HG03457 (cell line): ENCODE data around the gene DTNB.
"Not testable (repeated sequence)": the region's sequence is repeated elsewhere in the genome, so short reads cannot be mapped to it uniquely, and the experiment has no call there.

Source experiments
- ATAC-seq: cut with Tn5 transposase; IDR thresholded peaks from one replicate; pipeline ENCODE4 v1.9.1; 2021; ENCODE audit warnings: moderate number of reproducible peaks; ENCODE audit not compliant: unreplicated experiment

The DTNB gene

DNA sequence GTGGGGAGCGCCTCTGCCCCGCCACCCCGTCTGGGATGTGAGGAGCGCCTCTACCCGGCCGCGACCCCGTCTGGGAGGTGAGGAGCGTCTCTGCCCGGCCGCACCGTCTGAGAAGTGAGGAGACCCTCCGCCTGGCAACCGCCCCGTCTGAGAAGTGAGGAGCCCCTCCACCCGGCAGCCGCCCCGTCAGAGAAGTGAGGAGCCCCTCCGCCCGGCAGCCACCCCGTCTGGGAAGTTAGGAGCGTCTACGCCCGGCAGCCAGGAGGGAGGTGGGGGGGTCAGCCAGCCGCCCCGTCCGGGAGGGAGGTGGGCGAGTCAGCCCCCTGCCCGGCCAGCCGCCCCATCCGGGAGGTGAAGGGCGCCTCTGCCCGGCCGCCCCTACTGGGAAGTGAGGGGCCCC is 39.6 kb downstream of the DTNB start:
- ATAC-seq = not testable (repeated sequence)

DNA sequence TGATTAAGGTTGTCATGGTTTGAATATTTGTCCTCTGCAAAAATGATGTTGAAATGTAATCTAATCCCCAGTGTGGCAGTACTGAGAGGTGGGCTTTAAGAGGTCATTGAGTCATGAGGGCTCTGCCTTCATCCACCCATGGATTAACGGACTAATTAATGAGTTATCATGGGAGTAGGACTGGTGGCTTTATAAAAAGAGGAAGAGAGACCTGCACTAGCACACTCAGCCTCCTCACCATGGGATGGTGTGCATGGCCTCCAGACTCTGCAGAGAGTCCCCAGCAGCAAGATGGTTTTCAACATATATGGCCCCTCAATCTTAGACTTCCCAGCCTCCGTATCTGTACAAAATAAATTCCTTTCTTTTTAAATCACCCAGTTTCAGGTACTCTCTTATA is 41.0 kb downstream of the DTNB start:
- no peak for ATAC-seq

DNA sequence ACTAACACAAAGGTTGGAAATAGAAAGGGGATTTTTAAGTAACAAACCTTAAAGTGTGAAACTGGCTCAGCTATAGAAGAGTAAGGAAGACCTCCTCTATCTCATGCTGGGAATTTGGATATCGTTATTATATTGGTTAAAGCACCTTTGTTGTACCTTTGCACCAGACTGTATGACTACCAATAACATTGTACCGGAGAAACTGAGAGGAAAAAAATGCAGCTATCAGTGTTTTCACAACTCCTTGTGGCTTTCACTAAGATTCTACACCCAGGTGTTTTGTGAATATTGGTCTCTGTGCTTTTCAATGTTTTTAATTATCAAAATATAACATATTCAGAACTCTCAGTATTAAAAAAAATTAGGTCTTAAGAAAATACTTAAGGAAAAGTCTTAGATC is 48.7 kb downstream of the DTNB start:
- no peak for ATAC-seq

DNA sequence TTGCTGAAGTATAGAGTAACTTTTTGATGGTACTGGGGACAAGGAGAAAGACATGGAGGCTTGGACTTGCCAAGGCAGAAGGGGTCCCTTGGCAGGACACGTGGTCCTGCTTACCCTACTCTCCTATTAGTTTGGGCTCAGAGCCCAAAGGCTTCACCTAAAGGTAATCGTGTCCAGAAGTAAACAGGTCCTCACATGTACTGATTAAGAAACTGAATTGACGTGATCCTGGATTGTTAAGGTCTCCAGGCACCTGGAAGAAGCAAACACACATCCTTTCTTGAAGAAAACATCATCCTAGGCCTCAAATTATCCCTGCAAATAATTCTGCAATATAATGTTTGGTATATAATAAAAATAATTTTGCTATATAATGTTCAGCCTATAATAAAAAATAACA is 50.0 kb downstream of the DTNB start:
- no peak for ATAC-seq

DNA sequence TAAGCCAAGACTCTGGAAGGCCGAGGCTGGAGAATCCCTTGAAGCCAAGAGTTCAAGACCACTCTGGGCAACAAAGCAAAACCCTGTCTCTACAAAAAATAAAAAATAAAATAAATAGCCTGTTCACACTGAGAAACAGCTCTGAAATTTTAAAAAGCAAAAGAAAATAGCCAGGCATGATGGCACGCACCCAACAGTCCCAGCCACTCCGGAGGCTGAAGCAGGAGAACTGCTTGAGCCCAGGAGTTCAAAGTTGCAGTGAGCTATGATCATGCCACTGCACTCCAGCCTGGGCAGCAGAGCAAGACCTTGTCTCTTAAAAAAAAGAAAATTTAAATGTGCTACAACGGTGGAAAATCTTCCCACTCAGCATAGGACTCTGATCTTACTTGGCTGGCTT is 52.7 kb downstream of the DTNB start:
- ATAC-seq = no peak

DNA sequence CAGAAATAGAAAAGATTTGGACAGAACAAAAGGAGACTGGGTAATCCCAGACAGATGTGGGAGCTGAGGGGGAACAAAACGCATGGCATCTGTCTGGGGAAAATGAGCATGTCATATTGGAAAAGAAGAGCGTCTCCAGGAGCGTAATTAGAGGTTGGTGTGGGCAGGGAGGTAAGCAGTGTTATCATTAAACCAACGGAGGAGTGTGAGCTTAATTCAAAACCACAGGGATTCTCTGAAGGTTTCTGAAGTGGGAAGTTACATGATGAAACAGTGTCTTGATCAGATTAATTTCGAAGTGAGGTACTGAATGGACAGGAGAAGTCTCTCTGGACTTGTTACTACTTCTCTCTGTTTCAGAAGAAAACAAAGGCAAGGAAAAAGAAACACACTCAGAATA is 53.3 kb downstream of the DTNB start:
- ATAC-seq = no peak

DNA sequence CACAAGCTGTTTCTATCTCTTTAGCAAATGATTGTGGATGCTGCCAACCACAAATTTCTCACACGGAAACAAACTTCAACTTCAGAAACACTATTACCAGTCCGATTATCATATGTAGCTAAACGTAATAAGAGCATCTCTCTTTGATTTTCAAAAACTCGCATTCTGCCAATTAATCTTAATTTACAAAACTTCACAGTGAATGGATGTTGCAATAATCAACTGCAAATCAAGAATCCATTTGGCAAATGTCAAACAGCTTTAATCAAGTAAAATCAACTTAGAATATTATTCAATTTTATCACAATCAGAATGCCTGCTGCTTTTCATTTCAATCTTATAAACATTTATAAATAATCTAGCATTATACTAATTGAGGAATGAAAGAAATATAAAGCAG is 54.2 kb downstream of the DTNB start:
- ATAC-seq = no peak

DNA sequence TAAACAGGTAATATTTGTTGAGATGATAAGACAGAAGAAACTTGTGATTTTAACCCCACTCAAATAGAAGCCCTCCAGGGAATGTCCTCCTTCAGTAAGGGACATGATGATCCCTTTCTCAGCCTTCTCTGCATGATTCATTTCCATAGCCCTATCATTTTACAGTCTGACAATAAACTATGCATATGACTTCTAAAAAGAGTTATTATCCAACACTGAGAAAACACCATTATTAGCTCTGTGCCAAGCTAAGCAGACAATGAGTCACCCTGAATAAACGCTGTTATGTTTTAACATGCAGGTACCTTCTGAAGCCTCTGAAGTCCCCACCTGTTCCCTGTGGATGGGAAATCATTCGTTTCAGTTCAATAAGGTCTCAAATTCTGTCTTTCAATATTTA is 54.7 kb downstream of the DTNB start:
- no peak for ATAC-seq

DNA sequence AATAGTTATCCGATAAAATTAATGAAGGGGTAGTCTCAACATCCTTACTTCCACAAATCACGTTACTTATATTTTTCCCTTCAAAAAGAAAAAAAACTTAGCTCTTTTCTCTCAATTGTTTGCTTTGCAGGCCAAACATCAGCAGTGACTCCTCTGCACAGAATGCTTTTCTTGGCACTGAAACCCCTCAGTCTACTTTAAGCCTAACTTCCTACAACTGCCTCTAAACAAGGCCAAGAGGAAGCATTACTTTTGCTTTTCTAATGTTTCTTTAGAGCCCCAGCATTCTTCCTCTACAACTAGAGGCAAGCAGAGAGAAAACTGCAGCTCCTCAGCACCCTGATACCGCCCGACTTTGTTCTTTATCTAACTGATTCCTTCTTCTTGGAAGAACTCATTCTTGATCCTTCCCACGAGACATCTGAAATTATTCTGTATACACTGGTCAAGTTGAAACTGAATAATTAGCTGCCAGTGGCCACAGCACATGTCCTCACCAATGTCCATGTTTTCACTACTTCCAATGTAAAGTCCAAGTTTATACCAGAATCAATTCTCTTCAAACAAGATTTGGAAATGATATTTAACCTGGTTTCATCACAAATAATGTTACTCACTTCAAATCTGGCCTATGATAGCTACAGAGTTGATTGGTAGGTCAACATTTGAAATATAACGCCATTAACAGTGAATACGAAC is 55.3 kb downstream of the DTNB start:
- ATAC-seq = no peak

DNA sequence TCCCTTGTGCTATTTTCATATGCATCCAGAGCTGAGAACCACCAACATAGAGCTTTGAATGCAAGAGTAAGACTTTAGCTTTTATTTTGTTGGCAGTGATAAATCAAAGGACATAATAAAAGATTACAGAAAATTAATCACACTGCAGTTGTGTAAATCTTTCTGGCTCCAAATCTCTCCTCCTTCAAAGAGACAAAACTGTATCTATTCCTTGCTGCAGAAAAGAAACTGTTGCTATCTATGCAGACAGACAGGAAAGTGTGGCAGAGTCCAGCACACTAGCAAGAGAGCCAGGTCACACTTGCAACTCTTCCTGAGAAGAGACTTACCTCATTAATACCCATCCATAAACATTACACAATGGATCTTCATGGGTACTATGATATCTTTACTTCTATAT is 57.5 kb downstream of the DTNB start:
- ATAC-seq = no peak

DNA sequence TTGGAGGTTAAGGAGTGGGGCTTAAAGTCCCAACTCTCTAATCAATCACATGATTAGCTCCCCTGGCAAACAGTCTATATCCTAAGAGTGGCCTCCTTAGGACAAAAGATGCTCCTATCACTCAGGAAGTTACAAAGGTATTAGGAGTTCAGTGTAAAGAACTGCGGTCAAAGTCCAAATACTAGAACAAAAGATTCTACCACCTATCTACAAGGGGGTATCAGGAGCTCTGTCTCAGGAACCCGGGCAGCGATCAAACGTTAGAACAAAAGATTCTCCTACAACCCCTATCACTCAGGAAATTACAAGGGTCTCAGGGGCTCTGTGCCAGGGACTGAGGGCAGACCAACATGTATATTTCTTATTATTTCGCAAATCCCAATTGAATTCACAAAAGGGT is 58.0 kb downstream of the DTNB start:
- ATAC-seq = no peak

DNA sequence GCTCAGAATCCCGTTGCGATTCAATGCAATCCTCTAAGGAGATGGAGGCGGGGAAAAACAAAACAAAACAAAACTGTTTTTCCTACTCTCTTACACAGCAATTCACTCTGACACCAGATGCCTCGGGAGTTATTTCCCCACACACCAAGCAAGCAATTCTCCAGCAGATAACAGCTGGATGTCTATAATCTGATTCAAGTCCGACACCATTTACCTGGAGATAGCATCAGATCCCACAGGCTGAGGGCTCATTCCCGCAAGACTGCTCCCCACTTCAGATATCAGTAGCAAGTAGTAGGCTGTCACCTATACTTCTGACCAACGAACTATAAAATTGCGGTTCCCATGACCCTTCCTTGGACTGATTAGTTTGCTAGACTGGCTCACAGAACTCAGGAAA is 58.7 kb downstream of the DTNB start:
- no peak for ATAC-seq

DNA sequence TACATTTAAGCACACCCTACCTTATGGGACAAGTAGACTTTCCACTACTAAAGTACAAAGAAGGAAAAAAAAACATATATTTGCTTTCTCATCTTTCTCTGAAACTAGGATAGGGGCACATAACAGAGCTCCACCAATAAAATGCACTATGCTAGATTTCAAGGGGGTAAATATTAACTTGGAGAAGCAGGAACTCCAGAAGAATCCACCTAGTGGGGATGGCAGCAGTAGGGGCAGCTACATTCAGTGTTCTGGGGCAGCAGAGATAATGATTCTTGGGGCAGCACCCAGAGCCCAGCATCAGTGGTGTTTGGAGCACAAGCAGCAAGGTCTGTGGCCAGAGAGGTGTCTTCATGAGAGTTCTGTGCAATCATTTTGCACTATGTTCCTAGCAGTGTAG is 64.7 kb downstream of the DTNB start:
- ATAC-seq = no peak

DNA sequence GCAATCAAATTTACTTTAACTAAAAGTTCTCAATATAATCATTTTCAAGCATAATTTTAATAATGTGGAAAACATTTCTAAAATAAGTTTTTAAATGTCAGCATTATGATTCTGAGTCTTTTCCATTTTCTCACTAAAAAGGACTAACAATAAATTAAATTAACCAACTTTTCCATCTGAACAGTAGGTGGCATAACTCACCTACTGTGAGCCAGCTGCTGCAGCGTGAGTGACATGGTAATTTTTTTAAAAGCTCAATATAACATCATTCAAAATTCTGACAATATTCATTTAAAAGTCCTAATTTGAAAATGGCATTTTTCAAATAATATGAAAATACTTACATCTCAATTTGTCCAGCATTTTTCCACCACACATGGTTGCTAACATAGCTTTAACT is 66.5 kb downstream of the DTNB start:
- ATAC-seq = no peak

DNA sequence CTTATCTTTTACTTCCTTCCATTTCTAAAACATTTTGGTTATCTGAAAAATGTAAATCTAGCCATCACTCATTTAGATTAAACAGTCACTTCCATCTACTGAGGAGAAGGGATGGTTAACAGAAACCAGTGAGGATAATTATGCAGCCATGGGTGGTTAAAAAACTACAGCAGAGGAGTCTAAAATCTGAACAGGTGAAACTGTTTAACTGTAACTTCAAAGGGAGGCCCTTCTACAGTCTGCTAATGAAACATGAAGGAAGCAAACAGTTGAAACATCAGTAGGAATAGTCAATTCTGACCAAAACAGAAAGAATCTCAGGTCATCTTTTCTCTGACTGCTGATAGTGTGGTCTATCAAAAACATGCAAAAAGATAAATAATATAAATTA is 71.0 kb downstream of the DTNB start:
- no peak for ATAC-seq

DNA sequence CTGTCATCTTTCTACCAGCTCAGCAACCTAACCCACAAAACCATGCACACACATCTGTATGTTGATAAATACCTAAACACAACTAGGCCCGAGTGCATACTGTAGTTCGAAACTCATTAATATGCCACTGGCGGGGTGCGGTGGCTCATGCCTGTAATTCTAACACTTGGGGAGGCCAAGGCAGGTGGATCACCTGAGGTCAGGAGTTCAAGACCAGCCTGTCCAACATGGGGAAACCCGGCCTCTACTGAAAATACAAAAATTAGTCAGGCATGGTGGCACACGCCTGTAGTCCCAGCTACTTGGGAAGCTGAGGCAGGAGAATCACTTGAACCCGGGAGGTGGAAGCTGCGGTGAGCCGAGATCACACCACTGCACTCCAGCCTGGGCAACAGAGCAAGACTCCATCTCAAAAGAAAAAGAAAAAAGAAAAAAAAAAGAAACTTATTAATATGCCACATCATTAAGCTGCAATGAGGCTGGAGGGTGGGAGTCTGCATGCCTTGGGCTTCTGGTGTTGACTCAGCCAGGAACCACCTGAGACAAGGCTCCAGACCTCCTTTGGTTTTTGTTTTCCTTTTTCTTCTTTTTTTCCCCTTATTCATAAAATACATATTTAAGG is 71.6 kb downstream of the DTNB start:
- ATAC-seq = not testable (repeated sequence)

DNA sequence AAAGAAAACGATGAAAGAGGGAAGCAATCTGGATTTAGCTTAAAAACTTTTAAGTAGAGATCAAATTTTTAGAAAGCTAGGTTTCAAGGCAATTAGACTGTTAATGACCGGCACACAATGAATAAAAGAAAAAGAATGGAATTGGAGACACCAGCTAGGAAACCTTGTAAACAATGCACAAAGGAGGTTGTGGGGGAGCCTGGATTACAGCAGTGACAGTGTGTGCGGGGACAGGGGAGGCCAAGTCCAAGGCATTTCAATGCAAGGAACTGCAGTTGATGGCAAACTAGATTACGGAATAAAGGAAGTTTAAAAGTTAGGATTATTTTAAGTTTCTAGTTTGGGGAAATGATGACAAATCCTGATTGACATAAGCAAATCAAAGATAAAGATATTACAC is 74.5 kb downstream of the DTNB start:
- ATAC-seq = no peak

DNA sequence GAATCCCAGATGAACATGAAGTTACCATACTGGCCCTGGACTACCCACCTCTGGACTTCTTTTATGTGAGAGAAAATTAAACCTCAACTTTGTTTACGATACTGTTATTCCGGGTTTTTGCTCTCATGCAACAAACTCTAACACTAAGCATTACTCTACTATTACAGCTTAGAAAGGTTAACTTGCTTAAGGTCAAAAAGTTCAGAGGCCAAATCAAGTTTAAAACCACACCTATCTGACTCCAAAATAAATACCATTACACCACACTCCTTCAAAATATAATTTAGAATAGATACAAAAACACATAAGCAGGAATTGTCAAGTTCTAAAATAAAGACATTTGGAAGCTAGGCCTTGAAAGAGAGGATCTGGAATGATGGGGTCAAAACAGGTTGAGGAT is 75.0 kb downstream of the DTNB start:
- ATAC-seq = no peak

DNA sequence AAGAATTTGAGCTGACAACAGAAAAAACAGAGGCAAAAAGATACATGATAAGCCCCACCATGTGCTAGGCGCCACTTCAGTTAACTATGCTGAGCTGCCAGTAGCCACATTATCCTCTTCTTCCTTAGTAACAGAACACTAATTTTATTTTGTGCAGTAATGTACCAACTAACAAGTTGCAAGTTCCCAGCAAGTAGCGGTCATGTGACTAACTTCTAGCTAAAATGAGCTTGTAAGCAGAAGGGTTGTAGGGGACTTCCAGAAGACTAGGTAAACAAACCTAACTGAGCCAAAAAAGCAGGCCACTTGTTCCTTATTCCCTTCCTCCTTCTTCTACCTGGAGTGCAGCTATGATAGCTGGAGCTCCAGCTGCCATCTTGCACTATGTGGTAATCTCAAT is 75.5 kb downstream of the DTNB start:
- no peak for ATAC-seq

DNA sequence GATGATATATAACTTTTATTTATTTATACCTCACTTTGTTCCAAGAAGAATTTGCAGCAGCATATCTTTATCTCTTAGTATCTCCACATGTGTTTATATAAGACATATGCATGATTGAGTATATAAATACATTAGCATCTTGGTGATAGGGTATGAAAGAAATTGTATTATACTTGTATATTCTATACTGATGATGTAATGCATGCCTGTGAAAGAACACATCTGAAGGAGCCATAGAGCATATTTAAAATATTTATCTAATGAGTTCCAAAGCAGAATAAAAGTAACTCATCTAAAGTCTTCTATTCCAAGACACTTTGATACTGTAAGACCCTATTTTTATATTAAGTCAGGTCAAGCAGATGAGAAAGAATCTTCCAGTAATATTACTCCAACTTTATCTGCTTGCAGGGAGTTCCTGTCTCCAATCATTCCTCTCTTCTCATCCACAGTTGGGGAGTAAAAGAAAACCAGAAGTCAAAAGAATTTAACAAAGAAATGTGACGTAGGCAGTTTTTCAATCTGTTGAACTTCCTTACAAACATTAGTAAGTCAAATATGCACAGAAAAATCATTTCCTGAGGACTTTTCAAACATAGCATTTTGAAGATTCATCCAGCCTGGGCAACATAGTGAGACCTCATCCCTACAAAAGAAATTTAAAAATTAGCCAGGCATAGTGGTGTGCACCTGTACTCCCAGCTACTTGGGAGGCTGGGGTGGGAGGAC is 76.7 kb downstream of the DTNB start:
- ATAC-seq = no peak

DNA sequence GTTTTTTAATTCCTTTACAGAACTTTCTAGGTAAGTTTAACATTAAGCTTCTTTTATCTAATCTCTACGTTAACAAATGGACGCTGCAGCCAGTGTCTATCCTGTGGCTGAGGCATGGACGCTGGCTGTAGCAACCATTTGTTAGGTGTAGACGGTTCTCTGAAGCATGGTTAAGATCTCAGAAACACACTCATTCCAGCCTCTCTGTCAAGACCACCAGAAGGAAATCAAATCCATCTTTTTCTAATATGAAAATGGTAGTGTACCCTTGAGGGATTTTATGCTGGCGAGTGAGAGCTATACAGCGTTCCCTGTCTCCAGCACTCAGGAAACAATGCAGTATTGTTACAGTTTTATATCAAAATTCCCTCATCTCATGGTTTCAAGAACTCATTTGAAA is 78.0 kb downstream of the DTNB start:
- ATAC-seq = no peak

DNA sequence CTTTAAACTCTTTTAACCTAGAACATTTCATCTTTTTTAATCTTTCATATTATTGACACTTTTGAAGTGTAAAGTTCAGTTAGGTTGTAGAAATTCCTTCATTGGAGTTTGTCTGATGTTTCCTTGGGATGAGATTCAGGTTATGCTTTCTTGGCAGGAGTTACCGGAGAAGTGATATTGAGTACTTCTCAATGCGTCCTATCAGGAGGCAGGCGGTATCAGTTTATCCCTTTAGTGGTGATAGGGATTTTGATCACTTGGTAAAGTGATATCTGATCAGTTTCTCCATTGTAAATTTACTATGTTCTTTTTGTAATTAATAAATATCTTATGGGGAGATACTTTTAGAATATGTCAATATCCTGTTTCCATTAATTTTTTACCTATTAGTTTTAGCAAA is 78.4 kb downstream of the DTNB start:
- no peak for ATAC-seq
